Ishikawa (cell line): ENCODE measurements around the gene FADS1.

Source experiments
- CEBPB ChIP-seq: IDR thresholded peaks from 2 replicates; pipeline ENCODE4 v1.6.1; 2012
- CREB1 ChIP-seq: IDR thresholded peaks from 2 replicates; pipeline ENCODE4 v1.6.1; 2012; ENCODE audit warnings: low read depth
- EGR1 ChIP-seq: IDR thresholded peaks from 2 replicates; pipeline ENCODE4 v1.6.1; 2012
- EP300 ChIP-seq: IDR thresholded peaks from 2 replicates; pipeline ENCODE4 v1.6.1; 2012; ENCODE audit warnings: borderline replicate concordance
- FOXM1 ChIP-seq: IDR thresholded peaks from 2 replicates; pipeline ENCODE4 v1.6.1; 2012; ENCODE audit warnings: low read depth, borderline replicate concordance
- NFIC ChIP-seq: IDR thresholded peaks from 2 replicates; pipeline ENCODE4 v1.6.1; 2012
- RAD21 ChIP-seq: IDR thresholded peaks from 2 replicates; pipeline ENCODE4 v1.6.1; 2012; ENCODE audit warnings: low read depth
- TAF1 ChIP-seq: IDR thresholded peaks from 2 replicates; pipeline ENCODE4 v1.6.1; 2012; ENCODE audit warnings: low read depth, mild to moderate bottlenecking
- TCF12 ChIP-seq: IDR thresholded peaks from 2 replicates; pipeline ENCODE4 v1.6.1; 2012; ENCODE audit warnings: low read depth
- TEAD4 ChIP-seq: IDR thresholded peaks from 2 replicates; pipeline ENCODE4 v1.6.1; 2012
- YY1 ChIP-seq: IDR thresholded peaks from 2 replicates; pipeline ENCODE4 v1.6.1; 2012; ENCODE audit warnings: low read depth
- ZBTB7A ChIP-seq: IDR thresholded peaks from 2 replicates; pipeline ENCODE4 v1.6.1; 2012; ENCODE audit warnings: low read depth
- TF ChIP-seq, protein P1 (sequence below): IDR thresholded peaks from 2 replicates; pipeline ENCODE4 v1.6.1; 2012
- TF ChIP-seq, protein P2 (sequence below): IDR thresholded peaks from 2 replicates; pipeline ENCODE4 v1.6.1; 2012
- TF ChIP-seq, protein P3 (sequence below): IDR thresholded peaks from 2 replicates; pipeline ENCODE4 v1.6.1; 2012; ENCODE audit warnings: low read depth, mild to moderate bottlenecking

FADS1 gene

DNA sequence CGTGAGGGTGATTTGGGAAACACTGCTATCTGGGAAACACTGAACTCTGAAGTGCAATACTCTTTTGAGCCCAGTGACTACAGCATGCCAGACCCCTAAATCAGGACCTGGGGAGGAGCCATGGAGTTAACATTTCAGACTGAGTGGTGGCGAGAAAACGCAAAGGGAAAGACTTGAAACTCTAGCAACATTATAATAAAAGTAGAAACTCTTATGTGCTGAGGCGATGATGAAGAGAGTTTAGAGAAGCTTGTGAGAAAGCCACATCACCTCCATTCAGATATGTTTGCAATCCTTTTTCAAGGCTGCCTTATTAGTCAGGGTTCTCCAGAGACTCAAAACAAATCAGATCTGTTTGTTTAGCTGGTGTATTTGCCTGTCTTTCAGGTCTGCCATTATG lies 22.2 kb downstream of the FADS1 start:
- TF ChIP-seq TAF1 (no peak), NFIC (no peak), RAD21 (no peak), FOXM1 (no peak), TCF12 (no peak), CREB1 (no peak), EP300 (no peak), TEAD4 (no peak), YY1 (no peak), CEBPB (no peak), EGR1 (no peak), ZBTB7A (no peak)
- TF ChIP-seq, protein P1, sequence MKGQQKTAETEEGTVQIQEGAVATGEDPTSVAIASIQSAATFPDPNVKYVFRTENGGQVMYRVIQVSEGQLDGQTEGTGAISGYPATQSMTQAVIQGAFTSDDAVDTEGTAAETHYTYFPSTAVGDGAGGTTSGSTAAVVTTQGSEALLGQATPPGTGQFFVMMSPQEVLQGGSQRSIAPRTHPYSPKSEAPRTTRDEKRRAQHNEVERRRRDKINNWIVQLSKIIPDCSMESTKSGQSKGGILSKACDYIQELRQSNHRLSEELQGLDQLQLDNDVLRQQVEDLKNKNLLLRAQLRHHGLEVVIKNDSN: no peak
- TF ChIP-seq, protein P2, sequence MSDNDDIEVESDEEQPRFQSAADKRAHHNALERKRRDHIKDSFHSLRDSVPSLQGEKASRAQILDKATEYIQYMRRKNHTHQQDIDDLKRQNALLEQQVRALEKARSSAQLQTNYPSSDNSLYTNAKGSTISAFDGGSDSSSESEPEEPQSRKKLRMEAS: no peak
- TF ChIP-seq, protein P3, sequence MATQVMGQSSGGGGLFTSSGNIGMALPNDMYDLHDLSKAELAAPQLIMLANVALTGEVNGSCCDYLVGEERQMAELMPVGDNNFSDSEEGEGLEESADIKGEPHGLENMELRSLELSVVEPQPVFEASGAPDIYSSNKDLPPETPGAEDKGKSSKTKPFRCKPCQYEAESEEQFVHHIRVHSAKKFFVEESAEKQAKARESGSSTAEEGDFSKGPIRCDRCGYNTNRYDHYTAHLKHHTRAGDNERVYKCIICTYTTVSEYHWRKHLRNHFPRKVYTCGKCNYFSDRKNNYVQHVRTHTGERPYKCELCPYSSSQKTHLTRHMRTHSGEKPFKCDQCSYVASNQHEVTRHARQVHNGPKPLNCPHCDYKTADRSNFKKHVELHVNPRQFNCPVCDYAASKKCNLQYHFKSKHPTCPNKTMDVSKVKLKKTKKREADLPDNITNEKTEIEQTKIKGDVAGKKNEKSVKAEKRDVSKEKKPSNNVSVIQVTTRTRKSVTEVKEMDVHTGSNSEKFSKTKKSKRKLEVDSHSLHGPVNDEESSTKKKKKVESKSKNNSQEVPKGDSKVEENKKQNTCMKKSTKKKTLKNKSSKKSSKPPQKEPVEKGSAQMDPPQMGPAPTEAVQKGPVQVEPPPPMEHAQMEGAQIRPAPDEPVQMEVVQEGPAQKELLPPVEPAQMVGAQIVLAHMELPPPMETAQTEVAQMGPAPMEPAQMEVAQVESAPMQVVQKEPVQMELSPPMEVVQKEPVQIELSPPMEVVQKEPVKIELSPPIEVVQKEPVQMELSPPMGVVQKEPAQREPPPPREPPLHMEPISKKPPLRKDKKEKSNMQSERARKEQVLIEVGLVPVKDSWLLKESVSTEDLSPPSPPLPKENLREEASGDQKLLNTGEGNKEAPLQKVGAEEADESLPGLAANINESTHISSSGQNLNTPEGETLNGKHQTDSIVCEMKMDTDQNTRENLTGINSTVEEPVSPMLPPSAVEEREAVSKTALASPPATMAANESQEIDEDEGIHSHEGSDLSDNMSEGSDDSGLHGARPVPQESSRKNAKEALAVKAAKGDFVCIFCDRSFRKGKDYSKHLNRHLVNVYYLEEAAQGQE: no peak

DNA sequence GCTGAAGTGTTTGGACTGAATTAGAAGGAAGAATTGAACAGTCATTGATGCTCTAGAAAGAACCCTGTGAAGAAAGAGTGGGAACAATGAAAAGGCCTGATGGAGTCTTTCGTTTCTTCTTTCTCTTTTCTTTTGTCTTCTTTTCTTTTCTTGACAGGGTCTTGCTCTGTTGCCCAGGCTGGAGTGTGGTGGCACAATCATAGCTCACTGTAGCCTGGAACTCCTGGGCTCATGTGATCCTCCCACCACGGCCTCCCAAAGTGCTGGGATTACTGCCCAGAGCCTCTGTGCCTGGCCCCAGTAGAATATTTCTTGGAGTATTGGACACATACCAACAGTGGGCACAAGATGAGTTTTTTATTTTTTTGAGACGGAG lies 23.0 kb downstream of the FADS1 start:
- TF ChIP-seq, protein P2: no peak
- TF ChIP-seq TAF1 (no peak), EGR1 (no peak), FOXM1 (no peak), TEAD4 (no peak), CREB1 (no peak), YY1 (no peak), CEBPB (no peak), RAD21 (no peak), ZBTB7A (no peak), NFIC (no peak), TCF12 (no peak), EP300 (no peak)
- TF ChIP-seq, protein P3: no peak
- TF ChIP-seq, protein P1: no peak

DNA sequence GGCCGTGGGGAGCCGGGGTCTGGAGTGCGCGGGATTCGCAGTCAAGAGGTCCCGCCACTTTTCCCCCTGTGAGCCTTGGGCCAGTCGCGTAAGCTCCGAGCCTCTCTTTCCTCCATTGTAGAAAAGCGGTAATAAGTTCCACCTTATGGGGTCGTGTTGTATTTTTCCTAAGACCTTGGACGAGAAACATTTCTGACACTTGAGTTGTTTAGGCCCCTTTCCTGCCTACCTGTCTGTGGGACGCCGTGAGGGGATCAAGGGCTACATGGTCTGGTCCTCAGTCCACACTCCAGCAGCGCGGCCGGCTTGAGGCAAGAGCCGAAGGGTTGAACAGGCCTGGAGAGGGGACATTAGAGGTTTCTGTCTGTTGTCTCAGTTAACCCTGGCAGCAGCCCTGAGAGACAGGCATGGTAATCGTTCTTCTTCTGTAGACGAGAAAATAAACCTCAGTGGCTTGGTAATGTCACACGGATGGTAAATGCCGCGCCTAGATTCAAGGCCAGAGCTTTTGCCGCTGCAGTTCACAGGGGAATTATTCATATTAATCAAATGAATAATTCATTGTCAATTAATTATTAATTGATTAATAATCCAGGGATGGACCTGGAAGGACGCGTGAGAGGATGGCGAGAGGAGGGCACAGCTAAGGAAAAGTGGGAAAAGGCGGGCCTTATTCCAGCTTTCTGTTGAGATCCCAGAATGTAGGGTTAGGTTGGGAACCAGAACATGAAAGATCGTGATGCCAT lies 23.5 kb downstream of the FADS1 start:
- TF ChIP-seq TAF1: 0 out of 2 replicates have a peak, but pooled peaks have one; percentile 4
- no peak for TF ChIP-seq EGR1

DNA sequence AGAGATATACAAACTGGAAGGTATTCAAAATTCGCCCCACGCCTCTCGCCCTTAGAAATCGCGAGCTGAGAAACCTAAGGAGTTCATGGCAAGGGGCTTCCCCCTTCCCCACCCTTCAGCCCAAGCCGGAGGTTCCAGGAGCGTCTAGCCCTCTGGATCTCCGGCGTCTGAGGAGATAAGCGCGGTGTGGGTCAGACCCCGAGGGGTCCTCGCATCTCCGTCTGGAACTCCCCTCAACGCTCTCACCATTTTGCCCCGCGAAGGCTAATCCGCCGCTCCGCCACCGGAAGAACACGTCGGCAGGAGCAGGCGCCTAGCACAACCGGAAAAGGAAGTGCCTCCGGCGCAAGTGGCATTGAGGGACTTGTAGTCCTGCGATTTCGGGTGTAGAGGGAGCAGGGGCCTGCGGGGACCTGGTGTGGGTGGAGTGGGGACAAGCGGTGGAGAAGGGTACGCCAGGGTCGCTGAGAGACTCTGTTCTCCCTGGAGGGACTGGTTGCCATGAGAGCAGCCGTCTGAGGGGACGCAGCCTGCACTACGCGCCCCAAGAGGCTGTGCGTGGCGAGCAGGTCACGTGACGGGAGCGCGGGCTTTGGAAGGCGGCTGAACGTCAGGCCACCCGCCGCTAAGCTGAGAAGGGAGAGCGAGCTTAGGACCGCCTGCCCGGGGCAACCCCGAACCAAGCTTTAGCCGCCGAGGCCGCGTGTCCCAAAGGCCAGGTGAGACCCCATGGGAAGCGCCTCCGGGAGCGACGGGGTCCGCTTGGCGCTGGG lies 24.3 kb downstream of the FADS1 start, which contains the start of the genes FEN1 and TMEM258:
Gene FEN1, plus strand, starts transcription at position 602 of the 773 bp plus-strand sequence. CDS start 2,451 bp downstream, outside the sequence.
Gene TMEM258, minus strand, starts transcription at position 290 of the 773 bp plus-strand sequence. Its CDS starts 41 bp downstream, at position 249.
- TF ChIP-seq ZBTB7A: peak; percentile 65
- TF ChIP-seq EGR1: no peak
- TF ChIP-seq TAF1: peak; percentile 79
- TF ChIP-seq EP300: no peak
- TF ChIP-seq TCF12: no peak; the same call in none of the 2 replicates
- TF ChIP-seq RAD21: no peak
- no peak for TF ChIP-seq TEAD4
- peak; percentile 55 for TF ChIP-seq CREB1
- TF ChIP-seq YY1: peak; percentile 77
- TF ChIP-seq CEBPB: no peak
- TF ChIP-seq NFIC: no peak
- TF ChIP-seq FOXM1: no peak; the same call in 1 of the 2 replicates
- TF ChIP-seq, protein P3: no peak
- TF ChIP-seq, protein P2: peak; percentile 86
- TF ChIP-seq, protein P1: peak; percentile 99
